ENCODE results near the gene NAALAD2.

The NAALAD2 gene

DNA sequence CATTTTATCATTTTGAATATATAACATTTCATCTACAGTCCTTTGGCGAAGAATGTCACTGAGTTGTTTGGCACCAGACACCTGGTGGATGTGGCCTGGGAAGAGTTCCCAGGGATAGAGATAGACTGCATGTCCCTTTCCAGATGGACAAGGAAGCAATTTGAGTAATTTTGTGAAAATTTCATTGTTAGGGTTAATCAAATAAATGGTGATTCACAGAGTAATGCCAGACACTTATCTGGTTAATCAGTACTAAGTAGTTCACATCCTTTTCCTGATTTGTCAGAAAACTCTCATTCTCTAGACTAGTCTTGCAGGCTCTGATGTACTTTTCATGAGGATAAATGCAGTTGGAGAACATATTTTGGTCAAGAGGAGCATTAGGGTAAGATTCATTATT, 41.6 kb downstream of the NAALAD2 start:
- FAIRE-seq (no peak), DNase-seq (ENCODE audit: insufficient read length, low spot score) (no peak)
- TF ChIP-seq, protein P1, sequence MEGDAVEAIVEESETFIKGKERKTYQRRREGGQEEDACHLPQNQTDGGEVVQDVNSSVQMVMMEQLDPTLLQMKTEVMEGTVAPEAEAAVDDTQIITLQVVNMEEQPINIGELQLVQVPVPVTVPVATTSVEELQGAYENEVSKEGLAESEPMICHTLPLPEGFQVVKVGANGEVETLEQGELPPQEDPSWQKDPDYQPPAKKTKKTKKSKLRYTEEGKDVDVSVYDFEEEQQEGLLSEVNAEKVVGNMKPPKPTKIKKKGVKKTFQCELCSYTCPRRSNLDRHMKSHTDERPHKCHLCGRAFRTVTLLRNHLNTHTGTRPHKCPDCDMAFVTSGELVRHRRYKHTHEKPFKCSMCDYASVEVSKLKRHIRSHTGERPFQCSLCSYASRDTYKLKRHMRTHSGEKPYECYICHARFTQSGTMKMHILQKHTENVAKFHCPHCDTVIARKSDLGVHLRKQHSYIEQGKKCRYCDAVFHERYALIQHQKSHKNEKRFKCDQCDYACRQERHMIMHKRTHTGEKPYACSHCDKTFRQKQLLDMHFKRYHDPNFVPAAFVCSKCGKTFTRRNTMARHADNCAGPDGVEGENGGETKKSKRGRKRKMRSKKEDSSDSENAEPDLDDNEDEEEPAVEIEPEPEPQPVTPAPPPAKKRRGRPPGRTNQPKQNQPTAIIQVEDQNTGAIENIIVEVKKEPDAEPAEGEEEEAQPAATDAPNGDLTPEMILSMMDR (IDR thresholded peaks at IDR 0.05; ENCODE audit: insufficient read depth, missing control alignments), result no peak

- no peak for FAIRE-seq
- TF ChIP-seq, protein P1 (IDR thresholded peaks at IDR 0.05; ENCODE audit: insufficient read depth, missing control alignments), result no peak
- no peak for DNase-seq (ENCODE audit: insufficient read length, low spot score)
Measured at GRCh38 chr11:90178751-90179150, 44.3 kb downstream of the NAALAD2 start.

GRCh38 chr11:90179923-90180322, 45.5 kb downstream of the NAALAD2 start:
- TF ChIP-seq, protein P1 (IDR thresholded peaks at IDR 0.05; ENCODE audit: insufficient read depth, missing control alignments), result no peak
- DNase-seq (ENCODE audit: insufficient read length, low spot score), result no peak
- no peak for FAIRE-seq

DNA sequence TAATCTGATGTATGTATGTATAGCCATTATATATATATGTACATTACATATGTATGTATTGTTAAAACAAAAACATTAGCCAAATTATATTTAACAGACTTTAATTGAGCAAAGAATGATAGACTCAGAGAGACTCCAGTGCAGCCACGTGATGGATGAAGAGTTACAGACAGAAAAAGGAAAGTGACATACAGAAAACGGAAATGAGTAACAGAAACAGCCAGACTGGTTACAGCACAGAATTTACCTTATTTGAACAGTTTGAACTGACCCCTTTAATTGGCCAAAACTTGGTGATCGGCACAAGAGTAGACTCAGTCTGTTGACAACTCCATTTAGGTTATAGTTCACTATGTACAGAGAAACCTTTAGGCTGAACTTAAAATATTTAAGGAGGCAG, 53.4 kb downstream of the NAALAD2 start:
- TF ChIP-seq, protein P1 (IDR thresholded peaks at IDR 0.05; ENCODE audit: insufficient read depth, missing control alignments), result no peak
- DNase-seq (ENCODE audit: insufficient read length, low spot score) (no peak), FAIRE-seq (no peak)

DNA sequence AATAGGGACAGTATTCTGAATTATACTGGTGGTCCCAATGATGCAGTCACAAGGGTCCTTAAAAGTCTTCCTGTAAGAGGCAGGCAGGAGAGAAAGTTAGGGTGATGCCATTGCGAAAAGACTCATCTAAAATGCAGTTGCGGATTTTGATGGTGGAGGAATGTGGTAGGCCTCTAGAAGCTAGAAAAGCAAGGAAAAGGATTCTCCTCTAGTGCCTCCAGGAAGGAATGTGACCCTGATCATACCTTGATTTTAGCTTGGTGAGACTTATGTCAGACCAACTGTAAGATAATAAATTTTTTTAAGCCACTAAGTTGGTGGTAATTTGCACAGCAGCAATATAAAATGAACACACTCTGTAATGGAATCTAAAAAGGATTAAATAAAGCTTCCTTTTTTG, 54.5 kb downstream of the NAALAD2 start:
- no peak for DNase-seq (ENCODE audit: insufficient read length, low spot score)
- FAIRE-seq, result no peak
- TF ChIP-seq, protein P1 (IDR thresholded peaks at IDR 0.05; ENCODE audit: insufficient read depth, missing control alignments), result no peak

DNA sequence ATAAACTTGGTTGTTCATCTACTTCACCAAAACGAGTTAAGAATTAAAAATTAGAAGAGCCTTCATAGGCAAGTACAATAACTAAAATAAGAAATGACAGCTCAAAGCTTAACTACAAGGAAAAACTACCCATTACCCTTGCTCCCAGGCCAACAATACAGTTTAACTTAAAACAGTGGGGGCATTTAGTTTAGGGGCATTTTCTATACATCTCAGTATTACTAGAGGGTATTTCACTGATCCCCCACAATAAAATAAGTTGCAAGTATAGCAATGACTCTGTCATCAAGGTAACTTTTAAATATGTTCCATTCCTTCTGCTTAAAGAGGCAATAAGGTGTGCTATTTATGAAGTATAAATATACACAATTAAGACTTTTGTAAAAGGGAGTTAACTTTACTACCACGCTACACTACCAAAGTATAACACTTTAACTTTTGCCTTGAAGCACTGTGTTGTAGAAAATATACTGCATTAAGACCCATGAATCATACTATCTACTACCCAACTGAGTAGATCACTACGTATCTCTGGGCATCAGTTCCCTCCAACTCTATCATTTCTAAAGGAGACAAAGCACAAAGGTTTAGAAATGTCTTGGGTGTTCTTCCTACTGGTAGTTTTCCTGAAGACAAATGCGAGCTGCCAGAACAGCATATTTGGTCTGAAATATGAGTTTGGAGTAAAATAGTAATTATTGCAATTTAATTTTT, 58.6 kb downstream of the NAALAD2 start:
- FAIRE-seq (no peak), DNase-seq (ENCODE audit: insufficient read length, low spot score) (no peak)
- TF ChIP-seq, protein P1 (IDR thresholded peaks at IDR 0.05; ENCODE audit: insufficient read depth, missing control alignments), result no peak

- DNase-seq (ENCODE audit: insufficient read length, low spot score) (no peak), FAIRE-seq (no peak)
- TF ChIP-seq, protein P1 (IDR thresholded peaks at IDR 0.05; ENCODE audit: insufficient read depth, missing control alignments), result no peak
Measured at GRCh38 chr11:90197377-90197776, 62.9 kb downstream of the NAALAD2 start.

All from D721Med (cell line).